Tibial nerve (tissue), 4 donors: Measurements from ENCODE around the gene SLC27A1. TPM values are rescaled to one million over a fixed set of nuclear protein-coding genes. Genes with fewer than 3 reads are reported as not detected.

Experiments used
- DNase-seq, 2 donors: peaks; one replicate each; pipeline ENCODE4 v3.0.0-alpha.2; 2019; ENCODE audit warnings: low spot score in 2 of 2
- H3K27ac ChIP-seq, 4 donors: fragments of 200-600 bp; sonication (generic) in 3 of 4; one replicate each; pipeline ENCODE4 v1.5.1; 2017 to 2019; ENCODE audit warnings: mild to moderate bottlenecking in 1 of 4
- H3K27me3 ChIP-seq, 2 donors: fragments of 200-600 bp; sonication (generic) in 1 of 2; one replicate each; pipeline versions ENCODE4 v1.5.1 to v1.6.0; 2017 to 2019
- H3K36me3 ChIP-seq, 3 donors: fragments of 200-600 bp; sonication (generic); one replicate each; pipeline ENCODE4 v1.5.1; 2018 to 2019
- H3K4me1 ChIP-seq, 4 donors: fragments of 200-600 bp; sonication (generic) in 3 of 4; one replicate each; pipeline ENCODE4 v1.5.1; 2017 to 2019
- H3K4me3 ChIP-seq, 4 donors: fragments of 200-600 bp; sonication (generic) in 3 of 4; one replicate each; pipeline ENCODE4 v1.5.1; 2017 to 2019; ENCODE audit warnings: mild to moderate bottlenecking in 1 of 4, moderate library complexity in 1 of 4
- H3K9me3 ChIP-seq, 4 donors: fragments of 200-600 bp; sonication (generic) in 3 of 4; one replicate each; pipeline ENCODE4 v1.5.1; 2017 to 2019
- CTCF ChIP-seq, 5 experiments: fragments of 200-600 bp in 3 of 5; fragments of 450-650 bp in 2 of 5; sonication (generic) in 3 of 5; IDR thresholded peaks; one replicate each; pipeline ENCODE4 v1.5.1; 2016 to 2019; ENCODE audit warnings: antibody characterized with exemption in 5 of 5, mild to moderate bottlenecking in 3 of 5, moderate library complexity in 2 of 5
- EP300 ChIP-seq, 2 donors: sonication (generic); formaldehyde crosslinking; IDR thresholded peaks; one replicate each; pipeline ENCODE4 v1.6.1; 2017; ENCODE audit warnings: antibody characterized with exemption in 2 of 2, mild to moderate bottlenecking in 1 of 2
- POLR2A ChIP-seq, 2 donors: fragments of 450-650 bp; IDR thresholded peaks; one replicate each; pipeline ENCODE4 v1.6.1; 2017; ENCODE audit warnings: antibody characterized with exemption in 2 of 2, mild to moderate bottlenecking in 2 of 2, moderate library complexity in 2 of 2
- WGBS, 2 donors: methylation state at CpG; one replicate each; pipeline ENCODE4 v1.1.5; 2018; 5-methylcytosine and 5-hydroxymethylcytosine counted together
- total RNA-seq, 4 donors: library from RNA; depleted of rRNA; stranded (reverse); fragments of >200 nt; gene quantifications; one replicate each; pipeline ENCODE4 v1.1.0, GENCODE V29; 2016

Gene SLC27A1
- total RNA-seq, 4 donors from 2014 or later: 30.6 to 69.3 (median 55.9) TPM

GRCh38 chr19:17487284-17488121 is 17.2 kb downstream of the SLC27A1 start:
- DNase-seq: no peak
- peak overlapping the region in 2 of 4 donors; percentile 50 to 62 for H3K27ac ChIP-seq
- peaks cover 0 to 47% (median 0%) of the 10 kb centered on the region in 3 donors for H3K36me3 ChIP-seq
- 67 to 72% methylated on average over 9 to 17 of the region's 18 CpGs for WGBS, 2 donors
- no peak overlapping the region for H3K4me3 ChIP-seq
- no peak for TF ChIP-seq POLR2A (IDR thresholded peaks at IDR 0.05)
- no peak for TF ChIP-seq EP300 (IDR thresholded peaks at IDR 0.05)
- TF ChIP-seq CTCF (IDR thresholded peaks at IDR 0.05): no peak
- H3K27me3 ChIP-seq: no peaks in the 10 kb centered on the region
- H3K4me1 ChIP-seq: peaks cover 0 to 77% (median 8%) of the 10 kb centered on the region in 4 donors
- no peaks in the 10 kb centered on the region for H3K9me3 ChIP-seq

GRCh38 chr19:17488593-17489391 is 18.5 kb downstream of the SLC27A1 start:
- Histone ChIP-seq H3K9me3 (no peaks in the 10 kb centered on the region), H3K27me3 (no peaks in the 10 kb centered on the region), H3K4me3 (peak overlapping the region in 2 of 4 donors; percentile 9 to 14), H3K27ac (peak overlapping the region in 3 of 4 donors; percentile 14 to 62 (median 62)), H3K36me3 (peaks cover 0 to 42% (median 0%) of the 10 kb centered on the region in 3 donors), H3K4me1 (peaks cover 0 to 65% (median 8%) of the 10 kb centered on the region in 4 donors)
- TF ChIP-seq EP300 (IDR thresholded peaks at IDR 0.05) (no peak), POLR2A (IDR thresholded peaks at IDR 0.05) (no peak), CTCF (IDR thresholded peaks at IDR 0.05) (no peak)
- DNase-seq: no peak
- WGBS, 2 donors: 57 to 59% methylated on average over 25 to 31 of the region's 31 CpGs

- TF ChIP-seq CTCF (IDR thresholded peaks at IDR 0.05) (no peak), POLR2A (IDR thresholded peaks at IDR 0.05) (no peak), EP300 (IDR thresholded peaks at IDR 0.05) (no peak)
These were observed 19.2 kb downstream of the SLC27A1 start for GRCh38 chr19:17489392-17490030.

GRCh38 chr19:17490411-17490810 is 20.1 kb downstream of the SLC27A1 start:
- DNase-seq: no peak
- H3K9me3 ChIP-seq: no peaks in the 10 kb centered on the region
- no peaks in the 10 kb centered on the region for H3K27me3 ChIP-seq
- peaks cover 0 to 54% (median 8%) of the 10 kb centered on the region in 4 donors for H3K4me1 ChIP-seq
- 62 to 63% methylated on average over 4 of the region's 4 CpGs for WGBS, 2 donors
- no peak for TF ChIP-seq POLR2A (IDR thresholded peaks at IDR 0.05)
- no peak for TF ChIP-seq EP300 (IDR thresholded peaks at IDR 0.05)
- no peak for TF ChIP-seq CTCF (IDR thresholded peaks at IDR 0.05)
- no peak overlapping the region for H3K4me3 ChIP-seq
- peak overlapping the region in 1 of 4 donors; percentile 84 for H3K27ac ChIP-seq
- peaks cover 0 to 36% (median 0%) of the 10 kb centered on the region in 3 donors for H3K36me3 ChIP-seq

More at GRCh38 chr19:17489392-17490030, 19.2 kb downstream of the SLC27A1 start:
- no peak for DNase-seq
- WGBS, 2 donors: 80 to 82% methylated on average over 9 of the region's 9 CpGs
- H3K27ac ChIP-seq: peak overlapping the region in 2 of 4 donors; percentile 62
- H3K27me3 ChIP-seq: no peaks in the 10 kb centered on the region
- peaks cover 0 to 59% (median 8%) of the 10 kb centered on the region in 4 donors for H3K4me1 ChIP-seq
- peaks cover 0 to 36% (median 0%) of the 10 kb centered on the region in 3 donors for H3K36me3 ChIP-seq
- no peak overlapping the region for H3K4me3 ChIP-seq
- H3K9me3 ChIP-seq: no peaks in the 10 kb centered on the region
